Measurements from ENCODE around the gene ANO9. TPM values are rescaled to one million over a fixed set of nuclear protein-coding genes. Genes with fewer than 3 reads are reported as not detected.

ANO9 gene
- total RNA-seq, 2 experiments from 2014 or later, result 88.2 to 94.2 TPM

- H3K4me3 Mint-ChIP-seq, result no peak overlapping the region
- peak overlapping the region; percentile 9 for H3K27ac Mint-ChIP-seq
- ChIA-PET POLR2A (no interaction called here), CTCF (interaction anchor here (0.8 to 1.2 kb wide), 4 partner anchors 9 to 65 kb away, joined by 3 to 4 read pairs (median 3); no protein-coding TSS in a partner anchor)
- H3K9me3 Mint-ChIP-seq, result no peaks in the 10 kb centered on the region
- no peaks in the 10 kb centered on the region for H3K27me3 Mint-ChIP-seq
- no peak for DNase-seq
- H3K36me3 Mint-ChIP-seq (ENCODE audit: low read depth), result peaks cover 18% of the 10 kb centered on the region
- peaks cover 48% of the 10 kb centered on the region for H3K4me1 Mint-ChIP-seq
Measured at GRCh38 chr11:454043-454442, 12.2 kb upstream of the ANO9 start.

GRCh38 chr11:453564-453963, 11.8 kb upstream of the ANO9 start:
- Mint-ChIP-seq H3K27ac (peak overlapping the region; percentile 9), H3K27me3 (no peaks in the 10 kb centered on the region), H3K4me3 (no peak overlapping the region), H3K9me3 (no peaks in the 10 kb centered on the region), H3K4me1 (peaks cover 52% of the 10 kb centered on the region), H3K36me3 (ENCODE audit: low read depth) (peaks cover 18% of the 10 kb centered on the region)
- DNase-seq, result no peak
- ChIA-PET POLR2A (no interaction called here), CTCF (interaction anchor here (1.1 to 1.4 kb wide), 4 partner anchors 9 to 66 kb away, joined by 3 to 4 read pairs (median 4); no protein-coding TSS in a partner anchor)

- Mint-ChIP-seq H3K27me3 (no peaks in the 10 kb centered on the region), H3K9me3 (no peaks in the 10 kb centered on the region), H3K4me3 (no peak overlapping the region), H3K36me3 (ENCODE audit: low read depth) (peaks cover 18% of the 10 kb centered on the region), H3K27ac (no peak overlapping the region), H3K4me1 (peaks cover 56% of the 10 kb centered on the region)
- POLR2A ChIA-PET, result no interaction called here
- CTCF ChIA-PET, result interaction anchor here (1.1 to 1.4 kb wide), 4 partner anchors 8 to 66 kb away, joined by 3 to 4 read pairs (median 4); no protein-coding TSS in a partner anchor
- DNase-seq, result no peak
Measured at GRCh38 chr11:452916-453527, 11.2 kb upstream of the ANO9 start.

- no peak overlapping the region for H3K27ac Mint-ChIP-seq
- POLR2A ChIA-PET, result no interaction called here
- H3K36me3 Mint-ChIP-seq (ENCODE audit: low read depth), result peaks cover 17% of the 10 kb centered on the region
- H3K27me3 Mint-ChIP-seq, result no peaks in the 10 kb centered on the region
- H3K4me3 Mint-ChIP-seq, result no peak overlapping the region
- H3K9me3 Mint-ChIP-seq, result no peaks in the 10 kb centered on the region
- CTCF ChIA-PET, result interaction anchor here (1.4 to 2.2 kb wide), 2 partner anchors 67 to 201 kb away, joined by 4 to 8 read pairs; no protein-coding TSS in a partner anchor
- peaks cover 49% of the 10 kb centered on the region for H3K4me1 Mint-ChIP-seq
- DNase-seq, result no peak
Measured at GRCh38 chr11:452203-452744, 10.5 kb upstream of the ANO9 start.

- Mint-ChIP-seq H3K9me3 (no peaks in the 10 kb centered on the region), H3K27me3 (no peaks in the 10 kb centered on the region), H3K4me1 (peaks cover 45% of the 10 kb centered on the region), H3K36me3 (ENCODE audit: low read depth) (peaks cover 12% of the 10 kb centered on the region), H3K27ac (no peak overlapping the region), H3K4me3 (peak overlapping the region; percentile 93)
- ChIA-PET POLR2A (interaction anchor here (0.6 kb wide), 1 partner anchor 41 kb away, joined by 3 read pairs; no protein-coding TSS in a partner anchor), CTCF (interaction anchor here (1.2 to 4.1 kb wide), 5 partner anchors 9 to 201 kb away, joined by 3 to 14 read pairs (median 3); no protein-coding TSS in a partner anchor)
- DNase-seq, result no peak
Measured at GRCh38 chr11:451738-452137, 9.9 kb upstream of the ANO9 start.

GRCh38 chr11:450809-451451, 9.1 kb upstream of the ANO9 start:
- POLR2A ChIA-PET, result interaction anchor here (0.6 kb wide), 1 partner anchor 40 kb away, joined by 3 read pairs; no protein-coding TSS in a partner anchor
- no peaks in the 10 kb centered on the region for H3K9me3 Mint-ChIP-seq
- CTCF ChIA-PET, result interaction anchor here (0.9 to 5.2 kb wide), 8 partner anchors 9 to 200 kb away, joined by 3 to 20 read pairs (median 4); partner anchors contain the start of gene SIGIRR
- peaks cover 12% of the 10 kb centered on the region for H3K36me3 Mint-ChIP-seq (ENCODE audit: low read depth)
- H3K4me1 Mint-ChIP-seq, result peaks cover 38% of the 10 kb centered on the region
- peak; percentile 86 for DNase-seq
- H3K27me3 Mint-ChIP-seq, result no peaks in the 10 kb centered on the region
- H3K4me3 Mint-ChIP-seq, result peak overlapping the region; percentile 93
- peak overlapping the region; percentile 98 for H3K27ac Mint-ChIP-seq

GRCh38 chr11:449889-450808, 8.3 kb upstream of the ANO9 start, which contains the start of gene PTDSS2:
Gene PTDSS2 (plus strand): TSS chr11:450279. CDS start chr11:450456, 177 bp downstream.
- Mint-ChIP-seq H3K27ac (peak within 1 kb of the TSS; percentile 98), H3K27me3 (no peaks in the 10 kb centered on the region), H3K36me3 (ENCODE audit: low read depth) (peaks cover 12% of the 10 kb centered on the region), H3K4me3 (peak within 1 kb of the TSS; percentile 93), H3K9me3 (no peaks in the 10 kb centered on the region), H3K4me1 (peaks cover 32% of the 10 kb centered on the region)
- peak; percentile 96 for DNase-seq
- ChIA-PET CTCF (interaction anchor here (0.6 to 5.2 kb wide), 14 partner anchors 10 to 199 kb away, joined by 3 to 20 read pairs (median 4); partner anchors contain the start of genes RNH1 and SIGIRR), POLR2A (interaction anchor here (0.7 kb wide), 1 partner anchor 33 kb away, joined by 4 read pairs; no protein-coding TSS in a partner anchor)

- peaks cover 8% of the 10 kb centered on the region for H3K27me3 Mint-ChIP-seq
- DNase-seq, result peak; percentile 96
- ChIA-PET CTCF (interaction anchor here (0.6 to 5.2 kb wide), 20 partner anchors 9 to 542 kb away, joined by 3 to 20 read pairs (median 3); partner anchors contain the start of genes SIGIRR and TMEM80), POLR2A (interaction anchor here (0.5 to 1.2 kb wide), 2 partner anchors 128 to 241 kb away, joined by 3 to 4 read pairs; partner anchors contain the start of genes BET1L and RIC8A)
- no peaks in the 10 kb centered on the region for H3K9me3 Mint-ChIP-seq
- peaks cover 25% of the 10 kb centered on the region for H3K4me1 Mint-ChIP-seq
- H3K36me3 Mint-ChIP-seq (ENCODE audit: low read depth), result peaks cover 10% of the 10 kb centered on the region
- H3K4me3 Mint-ChIP-seq, result peak overlapping the region; percentile 84
- peak overlapping the region; percentile 96 for H3K27ac Mint-ChIP-seq
Measured at GRCh38 chr11:447923-448731, 6.3 kb upstream of the ANO9 start.

- ChIA-PET CTCF (interaction anchor here (1.0 to 5.2 kb wide), 3 partner anchors 31 to 72 kb away, joined by 3 to 20 read pairs (median 14); partner anchors contain the start of gene SIGIRR), POLR2A (no interaction called here)
- Mint-ChIP-seq H3K9me3 (no peaks in the 10 kb centered on the region), H3K27me3 (peaks cover 8% of the 10 kb centered on the region), H3K4me3 (no peak overlapping the region), H3K27ac (peak overlapping the region; percentile 17), H3K36me3 (ENCODE audit: low read depth) (peaks cover 6% of the 10 kb centered on the region), H3K4me1 (peaks cover 27% of the 10 kb centered on the region)
- no peak for DNase-seq
Measured at GRCh38 chr11:446891-447290, 5.1 kb upstream of the ANO9 start.

- Mint-ChIP-seq H3K4me3 (no peak overlapping the region), H3K27ac (peak overlapping the region; percentile 69), H3K4me1 (peaks cover 23% of the 10 kb centered on the region), H3K27me3 (peaks cover 8% of the 10 kb centered on the region), H3K9me3 (no peaks in the 10 kb centered on the region), H3K36me3 (ENCODE audit: low read depth) (peaks cover 2% of the 10 kb centered on the region)
- ChIA-PET POLR2A (no interaction called here), CTCF (interaction anchor here (0.6 to 5.2 kb wide), 4 partner anchors 15 to 239 kb away, joined by 3 to 20 read pairs (median 4); partner anchors contain the start of genes BET1L, RIC8A and SIGIRR)
- DNase-seq, result no peak
Measured at GRCh38 chr11:445765-446588, 4.2 kb upstream of the ANO9 start.

Data from activated CD4-positive, alpha-beta T cell treated with anti-CD3 and anti-CD28 coated beads, Interleukin-2, amount 10 ng/mL, durations not matched to agents 7 days and 5 days (primary cell).